NCI-H2029 treated with DMSO at 0.1 percent for 48 hours (cell line): Measurements from ENCODE around the gene ARID2.

Experiments used
- DNase-seq: peaks from one replicate; lab custom pipeline; 2025; lab: John Stamatoyannopoulos, UW

Gene ARID2, protein sequence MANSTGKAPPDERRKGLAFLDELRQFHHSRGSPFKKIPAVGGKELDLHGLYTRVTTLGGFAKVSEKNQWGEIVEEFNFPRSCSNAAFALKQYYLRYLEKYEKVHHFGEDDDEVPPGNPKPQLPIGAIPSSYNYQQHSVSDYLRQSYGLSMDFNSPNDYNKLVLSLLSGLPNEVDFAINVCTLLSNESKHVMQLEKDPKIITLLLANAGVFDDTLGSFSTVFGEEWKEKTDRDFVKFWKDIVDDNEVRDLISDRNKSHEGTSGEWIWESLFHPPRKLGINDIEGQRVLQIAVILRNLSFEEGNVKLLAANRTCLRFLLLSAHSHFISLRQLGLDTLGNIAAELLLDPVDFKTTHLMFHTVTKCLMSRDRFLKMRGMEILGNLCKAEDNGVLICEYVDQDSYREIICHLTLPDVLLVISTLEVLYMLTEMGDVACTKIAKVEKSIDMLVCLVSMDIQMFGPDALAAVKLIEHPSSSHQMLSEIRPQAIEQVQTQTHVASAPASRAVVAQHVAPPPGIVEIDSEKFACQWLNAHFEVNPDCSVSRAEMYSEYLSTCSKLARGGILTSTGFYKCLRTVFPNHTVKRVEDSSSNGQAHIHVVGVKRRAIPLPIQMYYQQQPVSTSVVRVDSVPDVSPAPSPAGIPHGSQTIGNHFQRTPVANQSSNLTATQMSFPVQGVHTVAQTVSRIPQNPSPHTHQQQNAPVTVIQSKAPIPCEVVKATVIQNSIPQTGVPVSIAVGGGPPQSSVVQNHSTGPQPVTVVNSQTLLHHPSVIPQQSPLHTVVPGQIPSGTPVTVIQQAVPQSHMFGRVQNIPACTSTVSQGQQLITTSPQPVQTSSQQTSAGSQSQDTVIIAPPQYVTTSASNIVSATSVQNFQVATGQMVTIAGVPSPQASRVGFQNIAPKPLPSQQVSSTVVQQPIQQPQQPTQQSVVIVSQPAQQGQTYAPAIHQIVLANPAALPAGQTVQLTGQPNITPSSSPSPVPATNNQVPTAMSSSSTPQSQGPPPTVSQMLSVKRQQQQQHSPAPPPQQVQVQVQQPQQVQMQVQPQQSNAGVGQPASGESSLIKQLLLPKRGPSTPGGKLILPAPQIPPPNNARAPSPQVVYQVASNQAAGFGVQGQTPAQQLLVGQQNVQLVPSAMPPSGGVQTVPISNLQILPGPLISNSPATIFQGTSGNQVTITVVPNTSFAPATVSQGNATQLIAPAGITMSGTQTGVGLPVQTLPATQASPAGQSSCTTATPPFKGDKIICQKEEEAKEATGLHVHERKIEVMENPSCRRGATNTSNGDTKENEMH (N-terminal part only)

DNA sequence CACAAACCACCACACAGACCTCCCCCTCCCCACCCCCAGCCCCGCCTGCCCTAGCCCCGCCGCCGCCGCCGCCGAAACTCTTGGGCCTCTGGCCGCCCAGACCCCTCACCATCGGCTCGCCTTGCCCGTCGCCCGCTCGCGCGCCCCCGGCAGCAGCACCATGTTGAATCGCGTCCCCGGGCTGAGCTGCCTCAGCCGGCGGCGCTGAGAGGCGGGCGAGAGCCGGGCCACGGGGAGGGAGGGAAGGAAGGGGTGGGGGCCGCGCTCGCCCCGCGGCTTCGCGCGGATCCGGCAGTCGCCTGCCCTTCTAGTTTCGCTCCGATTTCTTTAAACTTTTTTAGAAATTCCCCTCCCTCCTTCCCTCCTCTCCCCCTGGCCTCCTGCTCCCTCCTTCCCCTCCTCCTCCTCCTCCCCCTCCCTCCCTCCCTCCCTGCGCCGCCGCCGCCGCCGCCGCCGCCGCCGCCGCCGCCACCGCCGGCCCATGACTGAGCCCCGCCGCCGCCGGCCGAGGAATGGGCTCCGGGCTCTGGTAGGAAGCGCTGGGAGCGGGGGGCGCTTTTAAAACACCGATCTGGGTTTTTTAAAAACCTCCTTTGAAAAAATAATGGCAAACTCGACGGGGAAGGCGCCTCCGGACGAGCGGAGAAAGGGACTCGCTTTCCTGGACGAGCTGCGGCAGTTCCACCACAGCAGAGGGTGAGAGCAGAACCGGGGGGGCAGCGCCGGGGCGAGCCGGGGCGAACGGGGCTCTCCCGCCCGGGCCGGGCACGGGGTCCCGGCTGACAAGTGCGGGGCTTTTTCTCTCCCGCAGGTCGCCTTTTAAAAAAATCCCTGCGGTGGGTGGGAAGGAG, at the start of gene ARID2:
ARID2 (plus strand) TSS at position 474 of the 851 bp plus-strand sequence; CDS start at position 605, 131 bp downstream.
- DNase-seq = no peak

GRCh38 chr12:45680362-45680761, 49.1 kb upstream of the ARID2 start:
- DNase-seq = no peak

DNA sequence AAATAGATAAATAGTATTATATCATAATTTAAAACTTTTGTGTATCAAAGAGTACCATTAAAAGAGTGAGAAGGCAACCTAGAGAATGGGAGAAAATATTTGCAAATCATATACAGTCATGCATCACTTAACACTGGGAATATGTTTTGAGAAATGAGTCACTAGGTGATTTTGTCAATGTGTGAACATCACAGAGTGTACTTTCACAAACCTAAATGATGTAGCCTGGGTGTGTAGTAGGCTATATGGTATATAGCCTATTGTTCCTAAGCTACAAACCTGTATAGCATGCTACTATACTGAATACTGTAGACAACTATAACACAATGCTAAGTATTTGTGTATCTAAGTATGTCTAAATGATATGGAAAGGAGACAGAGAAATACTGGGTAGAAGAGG, 48.0 kb upstream of the ARID2 start:
- no peak for DNase-seq

DNA sequence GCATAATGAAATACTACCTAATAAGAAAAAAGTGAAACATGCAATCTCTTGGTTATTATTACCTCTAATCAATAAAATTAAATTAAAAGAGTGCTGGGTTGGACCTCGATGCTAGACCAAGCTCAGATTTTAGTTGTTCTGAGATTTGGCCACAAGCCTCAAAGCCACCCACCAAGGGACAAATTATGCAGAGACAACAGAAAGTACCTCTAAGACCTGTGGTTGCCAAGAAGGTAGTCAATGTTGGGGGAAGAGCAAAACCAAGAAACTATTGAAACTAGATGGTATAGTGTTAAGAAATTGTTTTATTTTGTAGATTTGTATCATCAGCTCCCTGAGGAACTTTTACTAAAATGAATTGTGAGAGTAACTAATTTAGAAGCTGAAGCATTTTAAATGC, 43.8 kb upstream of the ARID2 start:
- DNase-seq = no peak

GRCh38 chr12:45687081-45688015, 42.2 kb upstream of the ARID2 start:
- DNase-seq = no peak

DNA sequence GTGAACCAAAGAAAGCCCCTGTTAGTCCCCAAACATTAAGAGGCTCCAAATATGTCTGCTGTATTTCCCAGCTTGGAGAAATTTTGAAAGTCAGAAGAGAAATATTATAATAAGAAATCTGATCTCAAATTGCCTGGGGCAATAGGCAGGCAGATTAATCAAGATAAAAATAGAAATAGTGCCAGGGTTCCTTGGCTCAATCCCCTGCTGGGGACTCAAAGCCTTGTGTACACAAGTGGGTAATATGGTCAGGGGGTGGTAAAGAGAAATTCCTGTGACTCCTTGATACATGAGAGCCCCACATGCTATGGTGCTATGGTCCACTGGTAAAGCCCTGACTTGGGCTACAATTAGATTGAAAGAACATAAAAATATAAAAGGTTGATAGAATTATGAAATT, 41.3 kb upstream of the ARID2 start:
- no peak for DNase-seq

DNA sequence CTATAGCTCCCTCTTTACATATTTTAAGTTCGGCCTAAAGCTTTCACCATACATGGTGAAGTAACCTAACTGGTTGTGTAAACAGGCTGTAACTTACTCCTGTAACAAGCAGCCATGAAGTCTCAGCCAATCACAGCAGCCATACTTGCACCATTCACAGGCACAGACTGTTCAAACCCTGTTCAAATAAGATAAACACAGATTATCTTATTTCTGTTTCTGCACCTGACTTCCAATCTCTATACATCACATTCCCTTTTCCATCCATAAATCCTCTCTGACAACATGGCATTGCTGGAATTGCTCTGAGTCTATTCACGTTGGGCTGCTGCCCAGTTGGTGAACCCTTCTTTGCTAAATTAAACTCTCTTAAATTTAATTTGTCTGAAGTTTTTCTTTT, 34.5 kb upstream of the ARID2 start:
- no peak for DNase-seq

DNA sequence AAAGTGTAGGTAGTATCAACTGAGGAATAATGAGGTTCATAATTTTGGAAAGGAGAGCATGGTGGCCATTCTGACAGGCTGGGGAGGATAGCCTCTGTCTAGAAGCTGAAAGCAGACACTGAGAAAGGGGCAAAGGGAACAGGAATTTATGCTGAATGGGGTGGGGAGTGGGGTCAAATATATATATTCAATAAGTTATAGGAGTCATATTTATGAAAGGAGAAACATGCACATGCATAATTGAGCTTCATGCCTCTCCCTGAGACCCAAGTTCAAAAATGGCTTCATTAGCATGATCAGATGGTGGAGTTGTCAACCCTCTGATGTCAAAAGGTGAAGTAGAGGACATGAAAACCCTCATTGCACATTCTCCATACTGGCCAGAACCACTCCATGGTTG, 33.9 kb upstream of the ARID2 start:
- DNase-seq = no peak

DNA sequence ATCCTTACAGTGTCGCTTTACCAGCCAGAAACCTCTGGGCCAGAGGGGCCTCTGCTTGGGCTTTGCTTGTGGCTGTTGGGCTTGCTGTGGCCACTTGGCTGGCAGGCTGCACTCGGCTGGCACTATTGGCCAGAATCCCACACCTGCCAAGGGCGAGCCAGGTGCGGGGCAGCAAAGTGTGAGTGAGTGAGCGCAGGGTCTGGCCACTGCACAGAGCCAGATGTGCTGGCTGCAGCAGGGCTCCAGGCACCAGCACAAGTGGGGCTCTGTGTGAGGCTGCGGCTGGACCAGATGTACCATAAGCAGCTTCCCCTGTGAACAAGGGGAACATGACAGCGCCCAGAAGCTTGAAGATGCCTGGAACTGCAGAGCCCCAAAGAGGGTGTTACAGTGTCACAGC, 33.5 kb upstream of the ARID2 start:
- DNase-seq = no peak

DNA sequence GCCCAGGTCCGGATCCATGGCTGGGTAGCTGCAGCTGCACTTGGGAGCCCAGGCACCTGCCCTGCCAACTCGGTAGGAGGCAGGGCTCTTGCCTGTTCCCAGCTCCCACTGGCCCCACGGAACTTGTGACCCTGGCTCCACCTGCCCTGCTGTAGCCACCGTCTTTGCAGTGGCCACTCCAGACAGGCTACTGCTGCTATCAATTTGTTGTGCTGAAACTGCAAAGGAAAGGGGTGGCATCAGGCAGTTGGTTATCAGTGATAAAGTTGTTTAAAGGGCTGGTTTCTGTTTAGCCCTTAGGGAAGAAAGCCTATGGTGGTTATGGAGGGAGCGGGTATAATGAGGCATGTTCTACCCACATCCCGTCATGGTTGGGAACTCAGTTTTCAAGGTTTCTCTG, 32.1 kb upstream of the ARID2 start:
- DNase-seq = no peak

- DNase-seq = no peak
Observed at GRCh38 chr12:45701296-45701695, 28.2 kb upstream of the ARID2 start.

- no peak for DNase-seq
Observed at GRCh38 chr12:45703942-45704341, 25.6 kb upstream of the ARID2 start.

GRCh38 chr12:45704968-45705367, 24.5 kb upstream of the ARID2 start:
- DNase-seq = no peak

DNA sequence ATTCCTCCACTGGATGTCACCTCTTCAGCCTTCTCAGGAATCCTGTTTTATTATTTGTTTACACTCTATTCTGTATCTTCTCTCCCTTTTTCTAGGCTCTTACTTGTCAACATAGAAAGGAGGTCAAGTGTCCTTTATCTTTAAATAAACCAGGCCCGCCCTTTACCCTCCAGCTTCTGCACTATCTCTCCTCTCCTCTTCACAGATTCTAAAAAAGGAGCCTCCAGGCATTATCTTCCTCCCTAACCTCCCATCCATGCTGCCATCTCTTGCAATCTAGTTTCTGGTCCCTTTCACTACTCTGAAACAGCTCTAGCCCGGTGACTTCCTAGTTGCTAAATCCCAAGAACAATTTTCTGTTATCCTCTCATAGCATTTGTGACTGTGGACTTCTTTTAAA, 24.1 kb upstream of the ARID2 start:
- no peak for DNase-seq

DNA sequence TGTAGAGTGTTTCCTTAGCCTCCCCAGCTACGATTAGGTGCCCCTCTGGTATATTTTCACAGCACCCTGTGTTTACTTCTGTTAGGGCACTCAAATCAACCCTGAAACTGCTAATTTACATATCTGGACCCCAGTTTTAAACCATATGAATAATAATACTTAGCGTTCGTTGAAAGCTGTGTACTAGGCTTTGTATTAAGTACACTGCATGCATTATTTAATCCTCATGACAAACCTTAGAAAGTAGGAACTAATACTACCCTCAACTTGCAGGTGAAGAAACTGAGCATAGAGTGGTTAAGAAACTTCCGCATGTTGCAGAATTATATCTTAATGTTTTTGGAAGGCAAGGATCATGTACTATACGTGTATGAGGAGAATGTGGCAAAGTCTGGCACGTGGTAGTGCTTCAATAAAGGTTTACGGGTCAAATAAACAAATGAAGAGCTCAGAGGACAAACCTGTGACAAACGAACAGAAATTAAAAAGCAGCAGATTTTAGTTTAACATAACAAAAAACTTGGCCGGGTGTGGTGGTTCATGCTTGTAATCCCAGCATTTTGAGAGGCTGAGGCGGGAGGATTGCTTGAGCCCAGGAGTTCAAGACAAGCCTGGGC, 22.2 kb upstream of the ARID2 start:
- DNase-seq = no peak

DNA sequence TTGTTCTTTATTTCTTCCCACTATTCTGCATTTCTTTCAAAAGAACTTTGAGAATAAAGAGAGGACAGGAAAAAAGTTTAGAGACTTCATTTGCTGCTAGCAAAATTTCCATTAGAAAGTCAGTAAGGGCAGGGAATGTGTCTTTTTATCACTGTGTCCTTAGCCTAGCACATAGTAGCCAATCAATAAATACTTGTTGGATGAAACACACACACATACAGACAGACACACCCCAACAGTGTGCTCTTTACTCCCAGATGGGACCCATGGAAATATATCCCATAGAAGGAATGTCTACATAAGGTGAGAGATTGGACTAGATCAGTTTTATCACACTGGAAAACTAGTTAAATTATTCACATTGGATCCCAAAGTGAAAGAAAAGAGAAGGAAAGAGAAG, 21.1 kb upstream of the ARID2 start:
- no peak for DNase-seq

DNA sequence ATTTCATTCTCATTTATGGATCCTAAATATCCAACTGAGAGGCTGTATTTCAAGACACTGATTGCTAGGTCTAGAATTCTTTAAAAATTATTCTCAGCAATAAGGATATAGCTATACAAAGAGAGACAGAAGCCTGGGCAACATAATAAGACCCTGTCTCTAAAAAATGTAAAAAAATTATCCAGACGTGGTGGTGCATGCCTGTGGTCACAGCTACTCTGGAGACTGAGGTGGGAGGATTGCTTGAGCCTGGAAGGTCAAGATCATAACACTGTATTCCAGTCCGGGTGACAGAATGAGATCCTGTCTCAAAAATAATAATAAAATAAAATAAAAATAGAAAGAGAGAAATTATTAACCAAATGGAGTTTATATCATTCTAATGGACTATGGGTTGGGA, 20.6 kb upstream of the ARID2 start:
- DNase-seq = no peak

GRCh38 chr12:45712319-45712718, 17.2 kb upstream of the ARID2 start:
- DNase-seq = no peak

DNA sequence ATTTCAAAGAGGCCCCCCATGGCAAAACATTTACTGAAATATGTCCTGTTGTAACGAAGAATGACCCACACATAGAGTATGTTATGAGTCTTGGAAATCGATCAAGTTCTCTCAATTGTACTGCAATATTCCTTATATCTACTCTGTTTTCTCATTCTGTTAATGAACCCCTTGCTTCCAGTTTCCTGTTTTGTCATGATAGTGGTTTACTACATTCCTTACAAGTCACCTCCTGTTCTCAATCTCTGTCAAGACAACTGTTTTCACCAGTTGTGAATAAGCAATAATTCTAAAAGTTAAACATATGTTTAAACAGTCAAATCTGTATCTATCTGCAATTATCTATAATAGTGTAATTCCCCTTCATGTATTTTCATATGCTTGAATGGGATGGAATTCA, 16.4 kb upstream of the ARID2 start:
- DNase-seq = no peak

DNA sequence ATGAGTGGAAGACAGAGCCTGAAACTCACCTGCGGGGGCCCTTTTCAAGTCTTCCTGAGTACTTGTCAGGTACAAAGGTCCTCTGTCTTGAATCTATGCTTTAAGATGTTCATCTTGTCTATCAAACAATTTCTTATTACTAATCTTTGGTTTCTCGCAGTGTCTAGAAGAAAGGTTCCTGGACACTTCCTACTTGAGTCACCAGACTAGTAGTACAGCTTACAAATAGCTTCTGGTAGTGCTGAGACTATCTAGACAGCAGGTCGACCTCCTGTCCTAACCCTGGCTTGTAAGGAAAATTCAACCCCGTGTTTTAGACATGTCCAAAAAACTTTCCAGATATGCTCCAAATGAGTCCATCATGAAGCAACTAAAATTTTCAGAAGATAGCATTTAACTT, 11.2 kb upstream of the ARID2 start:
- DNase-seq = no peak
